T-helper 2 cell treated with Interferon-gamma antibody and Interleukin-4, amounts not matched to agents 5 μg/mL and 100 μg/mL, for 36 hours (primary cell): ENCODE results near the gene GAS6.
"Not testable (repeated sequence)": the region's sequence is repeated elsewhere in the genome, so short reads cannot be mapped to it uniquely, and the experiment has no call there.

ENCODE experiments used
- DNase-seq: peaks from one replicate; pipeline ENCODE4 v3.0.0; 2021; ENCODE audit warnings: low spot score
- H3K27ac Mint-ChIP-seq: one replicate; pipeline ENCODE4 v1.8.0; 2021; ENCODE audit warnings: mild to moderate bottlenecking, mixed read lengths
- H3K27me3 Mint-ChIP-seq: one replicate; pipeline ENCODE4 v1.8.0; 2021; ENCODE audit warnings: low read depth, mixed read lengths
- H3K36me3 Mint-ChIP-seq: one replicate; pipeline ENCODE4 v1.8.0; 2021; ENCODE audit warnings: low read depth, mixed read lengths
- H3K4me1 Mint-ChIP-seq: one replicate; pipeline ENCODE4 v1.8.0; 2021; ENCODE audit warnings: low read depth, mixed read lengths
- H3K4me3 Mint-ChIP-seq: one replicate; pipeline ENCODE4 v1.8.0; 2022; ENCODE audit warnings: mild to moderate bottlenecking, moderate library complexity, mixed read lengths
- H3K9me3 Mint-ChIP-seq: one replicate; pipeline ENCODE4 v1.8.0; 2021; ENCODE audit warnings: mixed read lengths

Gene GAS6

DNA sequence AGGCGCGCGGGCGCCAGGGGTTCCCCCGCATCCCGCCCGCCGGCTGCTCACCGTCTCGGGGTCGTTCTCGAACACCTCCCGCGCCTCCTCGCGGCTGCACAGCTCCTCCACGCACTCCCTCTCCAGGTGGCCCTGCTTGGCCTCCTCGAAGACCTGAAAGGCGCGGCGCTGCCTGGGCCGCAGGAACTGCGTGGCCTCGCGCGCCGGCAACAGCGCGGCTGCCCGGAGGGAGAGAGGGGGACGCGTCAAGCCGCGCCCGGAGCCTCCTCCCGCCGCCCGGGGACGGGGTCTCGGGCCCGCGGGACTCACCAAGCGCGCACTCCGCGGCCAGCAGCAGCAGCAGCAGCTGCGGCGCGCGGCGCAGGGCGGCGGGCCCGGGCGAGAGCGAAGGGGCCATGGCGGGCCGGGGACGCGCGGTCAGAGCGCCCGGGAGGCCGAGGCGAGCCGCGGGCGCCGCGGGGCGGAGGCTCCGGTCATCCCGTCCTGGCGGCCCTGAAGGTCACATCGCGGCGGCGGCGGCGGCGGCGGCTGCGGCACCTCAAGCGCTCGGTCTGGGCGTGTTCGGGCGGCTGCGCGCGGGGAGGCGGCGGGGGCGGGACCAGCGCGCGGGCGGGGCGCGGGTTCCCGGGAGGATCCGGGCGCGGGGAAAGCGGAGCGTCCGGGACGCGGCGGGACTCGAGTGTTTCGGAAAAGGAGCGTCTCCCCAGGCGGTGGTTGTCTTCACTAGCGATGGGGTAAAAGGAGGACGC is at the start of gene GAS6:
Gene GAS6, minus strand, starts transcription at position 553 of the 749 bp plus-strand sequence. Its CDS starts 156 bp downstream, at position 397.
- peaks cover 6% of the 10 kb centered on the region for H3K4me1 Mint-ChIP-seq
- no peak within 1 kb of the TSS for H3K27ac Mint-ChIP-seq
- no peak for DNase-seq
- H3K27me3 Mint-ChIP-seq, result peaks cover 52% of the 10 kb centered on the region
- H3K36me3 Mint-ChIP-seq, result no peaks in the 10 kb centered on the region
- peaks cover 9% of the 10 kb centered on the region for H3K9me3 Mint-ChIP-seq
- H3K4me3 Mint-ChIP-seq, result peak within 1 kb of the TSS; percentile 67

GRCh38 chr13:113913408-113913807 is 49.5 kb upstream of the GAS6 start:
- not testable (repeated sequence) for H3K4me1 Mint-ChIP-seq, DNase-seq, H3K27ac Mint-ChIP-seq, H3K4me3 Mint-ChIP-seq, H3K36me3 Mint-ChIP-seq, H3K9me3 Mint-ChIP-seq
- peaks cover 46% of the 10 kb centered on the region for H3K27me3 Mint-ChIP-seq

GRCh38 chr13:113912596-113912995 is 48.7 kb upstream of the GAS6 start:
- Mint-ChIP-seq H3K36me3 (no peaks in the 10 kb centered on the region), H3K27me3 (peaks cover 54% of the 10 kb centered on the region), H3K9me3 (no peaks in the 10 kb centered on the region), H3K4me1 (peaks cover 2% of the 10 kb centered on the region), H3K27ac (no peak overlapping the region), H3K4me3 (no peak overlapping the region)
- DNase-seq, result no peak

DNA sequence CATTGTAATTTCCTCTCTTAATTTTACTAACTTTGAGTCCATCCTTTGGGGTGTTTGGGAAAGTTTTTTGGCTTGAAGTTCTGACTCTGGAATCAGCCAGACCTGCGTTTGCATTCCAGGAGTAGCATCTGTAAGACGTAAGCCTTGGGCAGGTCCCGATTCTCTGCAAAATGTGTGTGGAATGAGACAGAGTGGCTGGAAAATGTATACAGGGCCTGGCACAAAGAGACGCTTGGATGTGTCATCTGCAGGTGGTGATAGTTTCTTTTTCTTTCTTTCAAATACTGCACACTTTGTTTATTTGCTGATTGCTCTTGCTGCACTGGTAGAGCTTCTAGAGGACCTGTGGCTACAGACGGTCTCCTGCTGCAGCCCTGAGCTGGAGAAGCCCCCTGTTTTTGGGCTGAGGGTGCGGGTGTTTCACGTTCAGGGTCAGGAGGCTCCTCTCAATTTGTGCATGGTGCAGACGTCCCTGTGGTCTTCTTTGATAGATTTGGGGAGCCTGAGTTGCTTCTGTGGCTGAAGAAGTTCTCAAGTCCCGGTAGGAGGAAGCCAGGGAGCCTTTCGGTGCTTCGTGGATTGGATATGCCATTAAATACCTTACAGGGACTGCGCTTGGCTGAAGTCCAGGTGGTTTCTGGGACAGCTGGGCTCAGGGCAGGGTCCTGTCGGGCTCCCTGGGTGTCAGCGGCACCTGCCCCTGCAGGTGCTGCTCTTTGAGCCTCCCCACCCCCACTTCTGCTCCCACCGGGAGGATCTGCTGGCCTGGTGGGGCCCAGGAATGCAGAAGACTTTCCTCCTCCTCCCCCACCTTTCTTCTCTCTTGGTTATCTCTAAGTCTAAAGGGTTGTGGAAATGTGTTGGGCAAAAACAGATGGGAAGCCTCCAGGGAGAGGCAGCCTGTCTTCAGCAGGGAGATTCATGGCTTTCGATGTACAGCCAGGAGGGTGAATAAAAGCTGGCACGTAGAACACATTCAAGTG is 44.0 kb upstream of the GAS6 start:
- Mint-ChIP-seq H3K27me3 (peaks cover 51% of the 10 kb centered on the region), H3K36me3 (no peaks in the 10 kb centered on the region), H3K9me3 (no peaks in the 10 kb centered on the region), H3K4me1 (peaks cover 2% of the 10 kb centered on the region), H3K4me3 (no peak overlapping the region), H3K27ac (no peak overlapping the region)
- no peak for DNase-seq

DNA sequence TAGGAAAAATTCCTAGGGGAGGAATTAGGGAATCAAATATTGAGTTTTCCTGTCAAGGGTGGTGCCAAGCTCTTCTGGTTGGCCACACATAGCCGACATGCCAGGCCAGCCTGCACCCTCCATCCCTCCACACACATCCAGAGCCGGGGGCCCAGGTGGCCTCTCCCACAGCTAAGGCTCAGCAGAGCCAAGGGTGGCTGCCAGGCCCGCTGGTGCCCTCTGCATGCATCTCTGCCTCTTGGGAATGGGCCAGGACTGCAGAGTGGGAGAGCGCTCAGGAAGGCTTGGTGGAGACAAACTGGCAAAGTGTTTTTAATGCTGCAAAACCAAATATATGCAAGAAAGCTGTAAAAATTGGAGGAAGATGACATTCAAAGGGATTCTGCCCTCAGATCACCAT is 42.7 kb upstream of the GAS6 start:
- no peaks in the 10 kb centered on the region for H3K9me3 Mint-ChIP-seq
- peaks cover 42% of the 10 kb centered on the region for H3K27me3 Mint-ChIP-seq
- H3K36me3 Mint-ChIP-seq, result no peaks in the 10 kb centered on the region
- H3K4me3 Mint-ChIP-seq, result no peak overlapping the region
- no peak for DNase-seq
- H3K27ac Mint-ChIP-seq, result no peak overlapping the region
- no peaks in the 10 kb centered on the region for H3K4me1 Mint-ChIP-seq

DNA sequence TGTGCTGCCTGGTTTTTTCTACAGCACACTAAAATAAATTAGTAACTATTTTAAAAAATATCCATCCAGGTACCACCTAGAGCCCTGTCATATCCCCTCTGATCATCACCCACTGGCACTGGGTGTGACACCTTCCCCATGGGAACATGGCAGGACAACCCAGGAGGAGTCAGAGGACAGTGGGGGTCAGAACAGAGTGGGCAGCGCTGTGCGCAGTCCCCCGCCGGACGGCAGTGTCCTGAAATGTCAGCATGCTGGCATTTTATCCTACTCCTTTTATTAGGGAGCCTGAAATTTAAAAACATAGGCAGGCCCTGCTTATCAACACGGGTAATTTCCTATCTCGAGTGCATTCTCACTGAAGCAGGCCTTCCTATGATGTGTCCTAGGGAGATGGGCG is 42.1 kb upstream of the GAS6 start:
- no peak overlapping the region for H3K27ac Mint-ChIP-seq
- no peak for DNase-seq
- no peaks in the 10 kb centered on the region for H3K4me1 Mint-ChIP-seq
- H3K36me3 Mint-ChIP-seq, result no peaks in the 10 kb centered on the region
- no peak overlapping the region for H3K4me3 Mint-ChIP-seq
- peaks cover 36% of the 10 kb centered on the region for H3K27me3 Mint-ChIP-seq
- H3K9me3 Mint-ChIP-seq, result no peaks in the 10 kb centered on the region

DNA sequence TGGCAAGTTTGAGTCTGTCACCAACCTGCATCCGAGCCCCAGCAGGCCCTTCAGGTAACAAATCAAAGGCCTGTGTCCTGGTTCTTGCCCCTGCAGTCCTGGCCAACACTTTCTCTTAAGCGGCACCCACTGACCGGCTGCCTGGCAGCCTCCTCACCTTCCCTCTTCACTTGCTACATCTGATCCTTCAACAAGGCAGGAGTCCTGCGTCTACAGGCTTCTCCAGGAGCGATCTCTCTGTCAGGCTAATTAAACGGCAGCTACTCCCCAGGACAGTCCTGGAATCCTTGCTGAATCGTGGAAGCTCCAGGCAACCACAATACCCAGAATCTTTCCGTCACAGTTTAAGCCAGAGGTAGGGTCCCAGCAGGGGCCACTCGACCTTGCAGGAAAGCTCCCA is 41.1 kb upstream of the GAS6 start:
- peaks cover 27% of the 10 kb centered on the region for H3K27me3 Mint-ChIP-seq
- no peak overlapping the region for H3K27ac Mint-ChIP-seq
- no peaks in the 10 kb centered on the region for H3K9me3 Mint-ChIP-seq
- DNase-seq, result no peak
- no peaks in the 10 kb centered on the region for H3K36me3 Mint-ChIP-seq
- H3K4me3 Mint-ChIP-seq, result no peak overlapping the region
- H3K4me1 Mint-ChIP-seq, result no peaks in the 10 kb centered on the region

- Mint-ChIP-seq H3K36me3 (no peaks in the 10 kb centered on the region), H3K4me3 (no peak overlapping the region), H3K27ac (no peak overlapping the region), H3K4me1 (no peaks in the 10 kb centered on the region), H3K27me3 (peaks cover 22% of the 10 kb centered on the region), H3K9me3 (no peaks in the 10 kb centered on the region)
- DNase-seq, result no peak
These were observed 40.5 kb upstream of the GAS6 start for GRCh38 chr13:113904411-113904810.

DNA sequence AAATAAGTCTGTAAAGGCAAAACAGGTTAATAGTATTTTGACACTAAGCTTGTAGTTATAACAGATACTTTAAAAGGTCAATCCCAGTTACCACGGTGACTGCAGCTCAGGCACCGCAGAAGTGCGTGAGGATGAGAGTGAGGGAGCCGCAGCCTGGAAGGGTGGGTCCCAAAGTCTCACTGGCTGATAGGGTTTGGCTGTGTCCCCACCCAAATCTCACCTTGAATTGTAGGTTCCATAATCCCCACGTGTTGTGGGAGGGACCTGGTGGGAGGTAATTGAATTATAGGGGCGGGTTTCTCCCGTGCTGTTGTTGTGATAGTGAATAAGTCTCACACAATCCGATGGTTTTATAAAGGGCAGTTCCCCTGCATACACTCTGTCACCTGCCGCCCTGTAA is 40.0 kb upstream of the GAS6 start:
- Mint-ChIP-seq H3K36me3 (no peaks in the 10 kb centered on the region), H3K27me3 (peaks cover 17% of the 10 kb centered on the region), H3K27ac (no peak overlapping the region), H3K9me3 (no peaks in the 10 kb centered on the region), H3K4me1 (no peaks in the 10 kb centered on the region), H3K4me3 (no peak overlapping the region)
- no peak for DNase-seq

DNA sequence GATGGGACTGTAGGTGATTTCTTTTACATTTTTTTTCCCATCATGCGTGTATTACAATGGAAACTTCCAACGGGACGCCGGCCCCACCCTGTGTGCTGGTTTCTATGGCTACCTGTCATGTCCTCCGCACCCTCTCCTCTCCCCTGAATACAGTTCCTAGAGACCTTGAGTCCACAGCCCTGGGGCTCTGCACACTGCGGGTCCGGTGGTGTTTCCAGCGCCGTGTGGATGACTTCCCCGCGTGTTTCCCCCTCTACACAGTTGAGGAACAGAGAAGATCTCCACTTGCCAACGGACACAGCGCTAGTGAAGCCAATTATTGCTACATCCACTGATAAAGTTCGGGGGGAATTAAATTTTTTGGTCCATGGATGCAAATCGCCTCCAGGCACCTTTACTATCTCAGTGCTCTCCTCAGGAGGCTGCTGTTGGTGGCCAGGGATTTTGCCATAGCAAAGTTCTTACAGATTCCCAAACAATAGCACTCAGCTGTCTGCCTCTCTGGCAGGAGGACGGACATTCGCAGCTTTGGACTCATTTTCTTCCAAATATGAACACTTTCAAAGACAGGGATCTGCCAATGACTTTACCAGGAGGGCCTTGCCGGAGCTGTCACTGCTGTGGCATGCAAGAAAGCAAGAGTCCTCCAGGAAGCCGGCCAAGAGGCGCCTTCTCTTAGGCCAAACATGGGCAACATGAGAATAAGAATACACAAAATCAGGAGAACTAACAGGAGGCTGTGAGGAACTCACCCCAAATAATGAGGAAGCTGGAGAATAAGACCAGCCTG is 39.3 kb upstream of the GAS6 start:
- Mint-ChIP-seq H3K36me3 (no peaks in the 10 kb centered on the region), H3K4me3 (no peak overlapping the region), H3K27ac (no peak overlapping the region), H3K27me3 (peaks cover 10% of the 10 kb centered on the region), H3K9me3 (no peaks in the 10 kb centered on the region), H3K4me1 (no peaks in the 10 kb centered on the region)
- DNase-seq, result no peak

DNA sequence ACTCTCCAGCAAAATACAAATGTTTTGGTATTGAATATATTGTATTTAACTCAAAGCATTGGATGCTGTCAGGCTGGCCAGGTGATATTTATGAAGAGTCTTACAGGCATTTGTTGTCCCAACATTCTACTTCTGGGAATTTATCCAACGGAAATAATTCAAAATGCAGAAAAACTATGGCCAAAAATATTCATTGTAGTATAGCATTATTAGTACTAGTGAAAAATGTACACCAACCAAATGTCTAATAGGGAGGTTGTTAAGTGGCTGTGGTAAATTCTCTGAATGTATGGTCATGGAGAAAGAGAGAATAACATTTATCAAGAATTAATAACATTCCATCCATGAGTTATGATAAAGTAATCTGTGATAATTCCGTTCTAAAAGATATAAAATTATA is 38.6 kb upstream of the GAS6 start:
- Mint-ChIP-seq H3K4me1 (no peaks in the 10 kb centered on the region), H3K27ac (no peak overlapping the region), H3K4me3 (no peak overlapping the region), H3K36me3 (no peaks in the 10 kb centered on the region), H3K9me3 (no peaks in the 10 kb centered on the region), H3K27me3 (peaks cover 4% of the 10 kb centered on the region)
- DNase-seq, result no peak

DNA sequence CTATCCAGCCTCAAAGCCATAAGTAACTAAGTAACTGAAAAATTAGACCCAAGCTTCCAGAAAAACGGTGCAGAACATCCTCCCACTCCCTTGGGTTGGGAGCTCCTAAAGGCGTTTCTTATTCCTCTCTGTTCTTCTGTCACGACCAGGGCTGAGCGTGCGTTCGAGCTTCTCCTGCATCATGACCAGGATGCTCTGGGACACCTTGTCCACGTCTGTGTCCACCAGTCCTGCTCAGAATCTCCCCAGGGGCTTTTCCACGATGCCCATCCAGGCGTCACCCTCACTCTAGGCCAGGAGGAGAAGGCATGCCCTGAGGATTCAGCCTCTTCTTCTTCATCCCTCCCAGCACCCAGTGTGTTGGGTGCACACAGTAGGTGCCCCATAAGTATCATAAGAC is 37.8 kb upstream of the GAS6 start:
- DNase-seq, result no peak
- Mint-ChIP-seq H3K27ac (no peak overlapping the region), H3K36me3 (no peaks in the 10 kb centered on the region), H3K9me3 (no peaks in the 10 kb centered on the region), H3K4me3 (no peak overlapping the region), H3K4me1 (no peaks in the 10 kb centered on the region), H3K27me3 (peaks cover 3% of the 10 kb centered on the region)

- Mint-ChIP-seq H3K4me1 (no peaks in the 10 kb centered on the region), H3K27ac (no peak overlapping the region), H3K4me3 (no peak overlapping the region), H3K27me3 (peaks cover 3% of the 10 kb centered on the region), H3K36me3 (no peaks in the 10 kb centered on the region), H3K9me3 (no peaks in the 10 kb centered on the region)
- DNase-seq, result no peak
These were observed 37.4 kb upstream of the GAS6 start for GRCh38 chr13:113901231-113901630.

DNA sequence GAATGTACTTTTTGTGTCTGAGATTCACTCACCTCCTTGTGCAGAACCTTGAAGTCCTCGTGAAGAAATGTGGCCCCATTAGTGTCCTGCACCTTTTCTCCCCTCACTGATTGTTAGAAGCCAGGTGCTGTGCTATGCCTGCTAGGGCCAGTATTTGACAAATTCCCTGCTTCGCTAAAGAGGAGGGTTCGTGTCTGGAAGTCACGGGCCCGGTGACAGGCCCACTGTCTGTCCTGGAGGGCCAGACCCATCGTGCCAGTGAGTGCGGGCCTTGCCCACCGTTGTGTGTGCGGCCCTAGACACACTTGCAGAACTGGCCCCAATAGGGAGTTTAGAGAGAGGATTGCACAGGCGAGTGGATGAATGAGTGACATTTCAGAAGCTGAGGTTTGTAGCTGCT is 36.8 kb upstream of the GAS6 start:
- H3K9me3 Mint-ChIP-seq, result no peaks in the 10 kb centered on the region
- no peak overlapping the region for H3K4me3 Mint-ChIP-seq
- no peaks in the 10 kb centered on the region for H3K36me3 Mint-ChIP-seq
- no peaks in the 10 kb centered on the region for H3K4me1 Mint-ChIP-seq
- no peak overlapping the region for H3K27ac Mint-ChIP-seq
- H3K27me3 Mint-ChIP-seq, result peaks cover 3% of the 10 kb centered on the region
- DNase-seq, result no peak
